WTC11 (cell line): ENCODE results near the gene PRXL2A. TPM values are rescaled to one million over a fixed set of nuclear protein-coding genes. Genes with fewer than 3 reads are reported as not detected.

ENCODE experiments used
- ATAC-seq: fragments of 200-7000 bp; cut with Tn5 transposase; 2 replicates; pipeline ENCODE4 v1.10.0; 2021; ENCODE audit warnings: mild to moderate bottlenecking, moderate library complexity
- CTCF ChIA-PET: fragments of 300-600 bp; sonication (Branson Sonifier 250); formaldehyde crosslinking; loops from one replicate; lab custom pipeline; 2021; ENCODE audit warnings: antibody characterized with exemption; lab: Charles Lee
- POLR2A ChIA-PET: fragments of 350-600 bp; sonication (Branson Sonifier 250); formaldehyde crosslinking; loops from one replicate; lab custom pipeline; 2021; ENCODE audit warnings: antibody characterized with exemption; lab: Charles Lee
- DNase-seq: peaks from one replicate; pipeline ENCODE4 v3.0.0; 2021; ENCODE audit warnings: low spot score
- H3K27ac Mint-ChIP-seq: 2 replicates; pipeline ENCODE4 v1.8.0; 2021; ENCODE audit warnings: mixed read lengths
- H3K27me3 Mint-ChIP-seq: 2 replicates; pipeline ENCODE4 v1.8.0; 2021; ENCODE audit warnings: low read depth, mild to moderate bottlenecking, moderate library complexity, mixed read lengths
- H3K36me3 Mint-ChIP-seq: 2 replicates; pipeline ENCODE4 v1.8.0; 2021; ENCODE audit warnings: mixed read lengths
- H3K4me1 Mint-ChIP-seq: 2 replicates; pipeline ENCODE4 v1.8.0; 2022; ENCODE audit warnings: mixed read lengths
- H3K4me3 Mint-ChIP-seq: 2 replicates; pipeline ENCODE4 v1.8.0; 2021; ENCODE audit warnings: mild to moderate bottlenecking, moderate library complexity, mixed read lengths
- H3K9me3 Mint-ChIP-seq: 2 replicates; pipeline ENCODE4 v1.8.0; 2021; ENCODE audit warnings: mixed read lengths
- CREB1 ChIP-seq: sonication (generic); formaldehyde crosslinking; IDR thresholded peaks from 2 replicates; pipeline ENCODE4 v1.8.0; 2023; ENCODE audit warnings: mild to moderate bottlenecking, missing genetic modification reagents
- ELF4 ChIP-seq: sonication (generic); formaldehyde crosslinking; IDR thresholded peaks from 2 replicates; pipeline ENCODE4 v1.8.1; 2022; ENCODE audit warnings: low read depth, mild to moderate bottlenecking, moderate library complexity, missing genetic modification reagents
- HMGA2 ChIP-seq: fragments of 250-450 bp; sonication (Bioruptor Pico); IDR thresholded peaks from 2 replicates; pipeline ENCODE4 v1.4.0; 2021; ENCODE audit warnings: mild to moderate bottlenecking, moderate library complexity
- IRF2 ChIP-seq: sonication (generic); formaldehyde crosslinking; IDR thresholded peaks from 2 replicates; pipeline ENCODE4 v1.8.0; 2022; ENCODE audit warnings: low read depth, missing genetic modification reagents, borderline replicate concordance
- PRRX2 ChIP-seq: fragments of 250-450 bp; sonication (Bioruptor Pico); IDR thresholded peaks from 2 replicates; pipeline ENCODE4 v1.8.0; 2021; ENCODE audit warnings: mild to moderate bottlenecking
- RELA ChIP-seq: sonication (generic); formaldehyde crosslinking; IDR thresholded peaks from 2 replicates; pipeline ENCODE4 v1.8.1; 2022; ENCODE audit warnings: missing genetic modification reagents, mild to moderate bottlenecking, borderline replicate concordance
- TEAD4 ChIP-seq: sonication (generic); formaldehyde crosslinking; IDR thresholded peaks from 2 replicates; pipeline ENCODE4 v1.8.0; 2022; ENCODE audit warnings: mild to moderate bottlenecking, missing genetic modification reagents
- ZNF232 ChIP-seq: sonication (generic); formaldehyde crosslinking; IDR thresholded peaks from 2 replicates; pipeline ENCODE4 v1.8.0; 2022; ENCODE audit warnings: mild to moderate bottlenecking, missing genetic modification reagents
- ZNF263 ChIP-seq: sonication (generic); formaldehyde crosslinking; IDR thresholded peaks from 2 replicates; pipeline ENCODE4 v1.8.1; 2022; ENCODE audit warnings: low read depth, mild to moderate bottlenecking, moderate library complexity, missing genetic modification reagents
- ZNF532 ChIP-seq: fragments of 250-450 bp; sonication (Bioruptor Pico); IDR thresholded peaks from 2 replicates; pipeline ENCODE4 v1.9.0; 2021; ENCODE audit warnings: mild to moderate bottlenecking, borderline replicate concordance
- total RNA-seq: library from RNA; stranded (reverse); gene quantifications from 3 replicates; pipeline ENCODE4 v1.2.3, GENCODE V29; 2021
- TF ChIP-seq, protein P1 (sequence below): sonication (generic); formaldehyde crosslinking; IDR thresholded peaks from 2 replicates; pipeline ENCODE4 v1.8.0; 2022; ENCODE audit warnings: mild to moderate bottlenecking, missing genetic modification reagents
- TF ChIP-seq, protein P2 (sequence below): fragments of 250-450 bp; sonication (Bioruptor Pico); IDR thresholded peaks from 2 replicates; pipeline ENCODE4 v1.9.0; 2021; ENCODE audit warnings: moderate library complexity, mild to moderate bottlenecking, inconsistent platforms, borderline replicate concordance
- TF ChIP-seq, protein P3 (sequence below): sonication (generic); formaldehyde crosslinking; IDR thresholded peaks from 2 replicates; pipeline ENCODE4 v1.8.1; 2022; ENCODE audit warnings: low read depth, mild to moderate bottlenecking, moderate library complexity, missing genetic modification reagents, borderline replicate concordance
- TF ChIP-seq, protein P4 (sequence below): sonication (generic); formaldehyde crosslinking; IDR thresholded peaks from 2 replicates; pipeline ENCODE4 v1.8.1; 2023; ENCODE audit warnings: mild to moderate bottlenecking, missing genetic modification reagents, moderate library complexity

Gene PRXL2A
- total RNA-seq, 1 experiment from 2014 or later = 46.6 TPM

DNA sequence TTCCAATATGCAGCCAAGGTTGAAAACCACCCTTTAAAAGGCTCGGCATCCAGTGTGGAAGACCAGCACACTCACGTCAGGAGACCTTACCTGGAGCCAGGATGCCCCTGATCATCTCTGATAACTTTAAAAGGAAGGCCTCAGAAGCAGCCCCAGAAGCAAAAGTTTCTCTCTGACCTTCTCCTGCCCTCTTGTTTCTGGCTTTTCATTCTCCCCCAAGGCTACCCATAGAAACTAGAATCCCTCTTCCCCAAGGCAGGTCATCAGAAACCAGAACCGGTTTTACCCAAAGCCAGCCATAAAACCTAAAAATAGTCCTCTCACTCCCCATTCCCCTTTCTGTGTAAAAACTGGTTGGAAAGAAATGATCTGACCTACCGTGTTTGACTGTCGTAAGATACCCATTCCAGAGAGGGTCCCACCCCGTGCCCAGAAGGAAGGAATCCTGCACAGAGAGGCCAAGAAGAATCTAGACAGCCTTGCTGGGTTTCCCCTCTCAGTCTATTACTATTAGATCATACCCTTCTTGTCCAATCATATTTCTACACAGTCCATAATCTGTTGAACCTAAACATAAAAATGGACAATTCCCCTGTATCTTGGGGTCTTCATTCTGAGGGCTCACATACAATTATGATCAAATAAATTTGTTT, 28.2 kb downstream of the PRXL2A start:
- TF ChIP-seq CREB1 (CRISPR knock-in tag) (no peak), ZNF263 (CRISPR knock-in tag) (no peak), ZNF232 (CRISPR knock-in tag) (no peak), PRRX2 (no peak), ZNF532 (CRISPR knock-in tag) (no peak), ELF4 (CRISPR knock-in tag) (no peak), RELA (CRISPR knock-in tag) (no peak)
- TF ChIP-seq, protein P1, sequence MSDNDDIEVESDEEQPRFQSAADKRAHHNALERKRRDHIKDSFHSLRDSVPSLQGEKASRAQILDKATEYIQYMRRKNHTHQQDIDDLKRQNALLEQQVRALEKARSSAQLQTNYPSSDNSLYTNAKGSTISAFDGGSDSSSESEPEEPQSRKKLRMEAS (CRISPR knock-in tag) = no peak
- TF ChIP-seq, protein P2, sequence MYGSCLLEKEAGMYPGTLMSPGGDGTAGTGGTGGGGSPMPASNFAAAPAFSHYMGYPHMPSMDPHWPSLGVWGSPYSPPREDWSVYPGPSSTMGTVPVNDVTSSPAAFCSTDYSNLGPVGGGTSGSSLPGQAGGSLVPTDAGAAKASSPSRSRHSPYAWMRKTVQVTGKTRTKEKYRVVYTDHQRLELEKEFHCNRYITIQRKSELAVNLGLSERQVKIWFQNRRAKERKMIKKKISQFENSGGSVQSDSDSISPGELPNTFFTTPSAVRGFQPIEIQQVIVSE (CRISPR knock-in tag) = no peak
- TF ChIP-seq, protein P3, sequence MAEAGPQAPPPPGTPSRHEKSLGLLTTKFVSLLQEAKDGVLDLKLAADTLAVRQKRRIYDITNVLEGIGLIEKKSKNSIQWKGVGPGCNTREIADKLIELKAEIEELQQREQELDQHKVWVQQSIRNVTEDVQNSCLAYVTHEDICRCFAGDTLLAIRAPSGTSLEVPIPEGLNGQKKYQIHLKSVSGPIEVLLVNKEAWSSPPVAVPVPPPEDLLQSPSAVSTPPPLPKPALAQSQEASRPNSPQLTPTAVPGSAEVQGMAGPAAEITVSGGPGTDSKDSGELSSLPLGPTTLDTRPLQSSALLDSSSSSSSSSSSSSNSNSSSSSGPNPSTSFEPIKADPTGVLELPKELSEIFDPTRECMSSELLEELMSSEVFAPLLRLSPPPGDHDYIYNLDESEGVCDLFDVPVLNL (CRISPR knock-in tag) = no peak
- TF ChIP-seq, protein P4, sequence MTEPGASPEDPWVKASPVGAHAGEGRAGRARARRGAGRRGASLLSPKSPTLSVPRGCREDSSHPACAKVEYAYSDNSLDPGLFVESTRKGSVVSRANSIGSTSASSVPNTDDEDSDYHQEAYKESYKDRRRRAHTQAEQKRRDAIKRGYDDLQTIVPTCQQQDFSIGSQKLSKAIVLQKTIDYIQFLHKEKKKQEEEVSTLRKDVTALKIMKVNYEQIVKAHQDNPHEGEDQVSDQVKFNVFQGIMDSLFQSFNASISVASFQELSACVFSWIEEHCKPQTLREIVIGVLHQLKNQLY = no peak
- no peak overlapping the region for H3K27ac Mint-ChIP-seq
- H3K9me3 Mint-ChIP-seq = no peaks in the 10 kb centered on the region
- no peak overlapping the region for H3K4me3 Mint-ChIP-seq
- ChIA-PET CTCF (interaction anchor here (34.2 kb wide), 1 partner anchor 70 kb away, joined by 802 read pairs; no protein-coding TSS in a partner anchor), POLR2A (interaction anchor here (0.6 kb wide), 2 partner anchors 30 to 252 kb away, joined by 4 read pairs; no protein-coding TSS in a partner anchor)
- peaks cover 7% of the 10 kb centered on the region; the same call in 1 of the 2 replicates for H3K36me3 Mint-ChIP-seq
- H3K27me3 Mint-ChIP-seq = no peaks in the 10 kb centered on the region
- DNase-seq = no peak
- peaks cover 7% of the 10 kb centered on the region for H3K4me1 Mint-ChIP-seq
- no peak for ATAC-seq

DNA sequence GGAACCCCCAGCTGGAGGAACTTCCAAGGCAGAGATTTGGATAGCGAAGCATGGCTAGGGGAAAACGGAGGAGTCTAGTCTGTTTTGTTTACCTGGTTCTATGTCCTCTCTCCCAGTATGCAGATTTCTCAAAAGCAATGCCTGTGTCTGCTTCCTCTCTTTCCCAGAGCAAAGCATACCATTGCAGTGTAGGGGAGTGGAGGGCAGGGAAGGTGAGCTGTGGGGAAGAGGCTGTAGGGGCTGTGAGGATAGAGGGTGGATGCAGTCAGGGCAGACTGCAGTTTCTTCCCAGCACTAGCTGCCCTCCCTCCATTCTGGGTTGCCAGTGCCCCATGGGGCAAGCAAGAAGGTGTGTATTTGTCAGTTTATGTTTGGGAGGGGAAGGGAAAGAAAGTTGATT, 28.9 kb downstream of the PRXL2A start:
- Mint-ChIP-seq H3K27ac (no peak overlapping the region), H3K36me3 (peaks cover under 1% of the 10 kb centered on the region; the same call in 1 of the 2 replicates), H3K9me3 (no peaks in the 10 kb centered on the region), H3K27me3 (no peaks in the 10 kb centered on the region), H3K4me3 (no peak overlapping the region), H3K4me1 (peaks cover 7% of the 10 kb centered on the region)
- TF ChIP-seq HMGA2 (CRISPR knock-in tag) = no peak
- POLR2A ChIA-PET = no interaction called here
- CTCF ChIA-PET = interaction anchor here (1.1 to 34.2 kb wide), 3 partner anchors 54 to 69 kb away, joined by 4 to 802 read pairs (median 4); no protein-coding TSS in a partner anchor
- DNase-seq (no peak), ATAC-seq (peak; percentile 87)

DNA sequence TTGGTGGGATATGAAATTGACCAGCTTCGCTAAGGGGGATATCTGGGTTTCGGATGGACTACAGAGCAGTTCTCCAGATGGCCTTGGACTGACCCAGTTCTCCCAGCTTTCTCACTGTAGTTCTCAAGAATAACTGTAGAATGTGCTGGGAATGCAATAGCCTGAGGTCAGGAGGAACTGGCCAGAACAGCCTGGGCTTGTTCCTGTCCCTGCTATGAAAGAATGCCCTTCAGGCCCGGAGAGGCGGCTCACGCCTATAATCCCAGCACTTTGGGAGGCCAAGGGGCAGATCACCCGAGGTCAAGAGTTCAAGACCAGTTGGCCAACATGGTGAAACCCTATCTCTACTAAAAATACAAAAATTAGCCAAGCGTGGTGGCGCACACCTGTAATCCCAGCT, 33.5 kb downstream of the PRXL2A start:
- no peak overlapping the region for H3K4me3 Mint-ChIP-seq
- DNase-seq (no peak), ATAC-seq (no peak)
- no peak overlapping the region for H3K27ac Mint-ChIP-seq
- CTCF ChIA-PET = interaction anchor here (34.2 kb wide), 1 partner anchor 64 kb away, joined by 802 read pairs; no protein-coding TSS in a partner anchor
- no peaks in the 10 kb centered on the region for H3K9me3 Mint-ChIP-seq
- no peaks in the 10 kb centered on the region for H3K36me3 Mint-ChIP-seq
- H3K27me3 Mint-ChIP-seq = no peaks in the 10 kb centered on the region
- H3K4me1 Mint-ChIP-seq = peaks cover 23% of the 10 kb centered on the region
- POLR2A ChIA-PET = no interaction called here
- TF ChIP-seq IRF2 (CRISPR knock-in tag) (no peak), TEAD4 (CRISPR knock-in tag) (no peak)
